GM12878 (cell line): ENCODE results near the gene RNF38. TPM values are rescaled to one million over a fixed set of nuclear protein-coding genes. Genes with fewer than 3 reads are reported as not detected.
A peak's percentile ranks its signal among the peaks of the same experiment; 100 is the strongest.

ENCODE experiments used
- ATAC-seq: fragments of 200-7000 bp; cut with Tn5 transposase; 3 replicates; pipeline ENCODE4 v1.9.1; 2020; ENCODE audit warnings: mild to moderate bottlenecking, moderate library complexity
- Bru-seq: library from RNA; stranded (reverse); fragments of 400-500 nt; gene quantifications from one replicate; lab custom pipeline; 2021; lab: Mats Ljungman, UMichigan
- BruChase-seq, 2 experiments: library from RNA; stranded (reverse); fragments of 400-500 nt; gene quantifications; one replicate each; lab custom pipeline; 2021; lab: Mats Ljungman, UMichigan
- BruUV-seq: library from RNA; stranded (reverse); fragments of 400-500 nt; replicated peaks from 2 replicates; lab custom pipeline; 2021; lab: Mats Ljungman, UMichigan
- CTCF ChIA-PET: fragments of 300-600 bp; sonication (Branson Sonifier 250); formaldehyde crosslinking; extraction: SDS; loops from one replicate; lab custom pipeline; 2021; ENCODE audit warnings: inconsistent platforms; lab: Yijun Ruan, JAX
- POLR2A ChIA-PET: fragments of 350-600 bp; formaldehyde crosslinking; extraction: SDS; loops from one replicate; lab custom pipeline; 2021; ENCODE audit warnings: inconsistent platforms; lab: Charles Lee
- RAD21 ChIA-PET: fragments of 300-600 bp; sonication (Branson Sonifier 250); formaldehyde crosslinking; loops from one replicate; lab custom pipeline; 2023; ENCODE audit warnings: antibody characterized with exemption; ENCODE audit not compliant: unreplicated experiment; lab: Charles Lee
- SMC1A ChIA-PET: fragments of 300-600 bp; sonication (Branson Sonifier 250); formaldehyde crosslinking; loops from one replicate; lab custom pipeline; 2023; ENCODE audit not compliant: unreplicated experiment, uncharacterized antibody; lab: Charles Lee
- DNase-seq: peaks from one replicate; pipeline ENCODE4 v3.0.0-alpha.2; 2011; ENCODE audit warnings: low read depth, low spot score
- FAIRE-seq: peaks from 3 replicates; lab custom pipeline; 2011; peaks lifted over from hg19 to GRCh38; lab: Jason Lieb, UNC
- H2AFZ ChIP-seq: 2 replicates; pipeline ENCODE4 v1.6.0; 2011; ENCODE audit warnings: low read depth, low read length, control low read depth; ENCODE audit not compliant: control insufficient read depth
- H3K27ac ChIP-seq: 2 replicates; pipeline ENCODE4 v1.5.1; 2011; ENCODE audit warnings: control low read depth; ENCODE audit not compliant: control insufficient read depth, insufficient read depth
- H3K27me3 ChIP-seq, 2 experiments: replicated peaks in 1 of 2; 2 replicates each; pipeline versions ENCODE4 v1.6.0 to v1.6.1; 2011; ENCODE audit warnings: low read length in 1 of 2; ENCODE audit not compliant: control insufficient read depth in 2 of 2, insufficient read depth in 2 of 2
- H3K36me3 ChIP-seq, 2 experiments: 2 replicates each; pipeline ENCODE4 v1.5.1; 2011; ENCODE audit warnings: low read length in 1 of 2; ENCODE audit not compliant: control insufficient read depth in 2 of 2, insufficient read depth in 2 of 2
- H3K4me1 ChIP-seq: 2 replicates; pipeline ENCODE4 v1.6.1; 2011; ENCODE audit warnings: mild to moderate bottlenecking, low read length, moderate library complexity, mixed read lengths; ENCODE audit not compliant: control insufficient read depth, insufficient read depth
- H3K4me2 ChIP-seq: 2 replicates; pipeline ENCODE4 v1.6.0; 2011; ENCODE audit warnings: control low read depth; ENCODE audit not compliant: control insufficient read depth, insufficient read depth
- H3K4me3 ChIP-seq: fragments of 200-600 bp; sonication (generic); 2 replicates; pipeline ENCODE4 v1.5.1; 2016
- H3K79me2 ChIP-seq: 2 replicates; pipeline ENCODE4 v1.6.0; 2011; ENCODE audit warnings: low read length; ENCODE audit not compliant: control insufficient read depth, insufficient read depth
- H3K9ac ChIP-seq: 2 replicates; pipeline ENCODE4 v1.8.0; 2011; ENCODE audit warnings: low read length, control low read depth, mixed read lengths; ENCODE audit not compliant: control insufficient read depth, insufficient read depth
- H3K9me3 ChIP-seq: replicated peaks from 3 replicates; pipeline ENCODE4 v1.5.1; 2011; ENCODE audit warnings: mild to moderate bottlenecking, low read length; ENCODE audit not compliant: control insufficient read depth, insufficient read depth
- H4K20me1 ChIP-seq: 2 replicates; pipeline ENCODE4 v1.6.0; 2011; ENCODE audit not compliant: control insufficient read depth, insufficient read depth
- HDAC6 ChIP-seq: fragments of 200-600 bp; sonication (generic); IDR thresholded peaks from one replicate; pipeline ENCODE4 v1.8.0; 2017; ENCODE audit warnings: antibody characterized with exemption; ENCODE audit not compliant: unreplicated experiment
- POLR2AphosphoS5 ChIP-seq: IDR thresholded peaks from 2 replicates; pipeline ENCODE4 v1.6.1; 2011; ENCODE audit warnings: mild to moderate bottlenecking, low read length, inconsistent platforms
- RAD21 ChIP-seq: IDR thresholded peaks from 2 replicates; pipeline ENCODE4 v1.6.1; 2011; ENCODE audit warnings: mild to moderate bottlenecking, low read depth, low read length, moderate library complexity; ENCODE audit not compliant: insufficient read depth
- RELA ChIP-seq: fragments of 450-650 bp; IDR thresholded peaks from 2 replicates; pipeline ENCODE4 v1.8.0; 2014; ENCODE audit warnings: borderline replicate concordance; ENCODE audit not compliant: partially characterized antibody
- STAT3 ChIP-seq: IDR thresholded peaks from 2 replicates; pipeline ENCODE4 v1.6.1; 2011; ENCODE audit warnings: low read depth, low read length, improper control_type of control experiment
- WGBS: methylation state at CpG from one replicate; pipeline ENCODE4 v1.1.6; 2016; ENCODE audit warnings: low lambda C conversion rate; ENCODE audit not compliant: insufficient replicate concordance, insufficient coverage; ENCODE audit errors: missing lambda C conversion rate; 5-methylcytosine and 5-hydroxymethylcytosine counted together
- in situ Hi-C: fragments of 300-500 bp; cut with MboI; formaldehyde crosslinking; loops from 9 replicates; pipeline ENCODE4 v1.14.3; 2018; ENCODE audit warnings: mixed read lengths
- intact Hi-C: fragments of 100-400 bp; cut with micrococcal nuclease; formaldehyde crosslinking; loops from one replicate; pipeline ENCODE4 v1.14.2; 2022; ENCODE audit not compliant: unreplicated experiment
- long read RNA-seq, 2 experiments: library from polyadenylated mRNA; unstranded; transcript quantifications; one replicate each; pipeline ENCODE4 v2.0.0, GENCODE V29; 2019 to 2020
- polyA minus RNA-seq, 3 experiments: library from RNA; depleted of rRNA, polyadenylated mRNA; stranded (reverse); fragments of >200 nt; gene quantifications; 2 replicates each; pipeline ENCODE4 v1.2.3, GENCODE V29; 2011
- polyA plus RNA-seq, 11 experiments: library from polyadenylated mRNA; depleted of rRNA in 4 of 11; unstranded in 6 of 11; stranded (reverse) in 5 of 11; fragments of >200 nt; fragmentation: Nextera tagmentation in 4 of 11; fragmentation: Illumina TruSeq in 1 of 11; extraction: Ambion mirVana in 4 of 11; extraction: Trizol in 1 of 11; gene quantifications; 1 replicate in 1 of 11; 2 replicates in 10 of 11; pipeline versions ENCODE4 v1.2.1 to v1.2.3, GENCODE V29; 2011 to 2016; ENCODE audit warnings: inconsistent platforms in 2 of 11, missing spikeins in 2 of 11, low read depth in 1 of 11
- total RNA-seq, 4 experiments: library from RNA; depleted of rRNA in 3 of 4; stranded (reverse); fragments of >200 nt in 3 of 4; fragmentation: Illumina TruSeq in 1 of 4; extraction: Trizol in 1 of 4; gene quantifications; 2 replicates each; pipeline versions ENCODE4 v1.2.1 to v1.2.3, GENCODE V29; 2013 to 2021
- TF ChIP-seq, protein P1 (sequence below): fragments of 450-650 bp; IDR thresholded peaks from 2 replicates; pipeline ENCODE4 v1.6.1; 2017; ENCODE audit warnings: mild to moderate bottlenecking, moderate library complexity
- TF ChIP-seq, protein P2 (sequence below): fragments of 450-650 bp; IDR thresholded peaks from 2 replicates; pipeline ENCODE4 v1.6.1; 2016; ENCODE audit warnings: mild to moderate bottlenecking
- TF ChIP-seq, protein P3 (sequence below): fragments of 450-650 bp; IDR thresholded peaks from 2 replicates; pipeline ENCODE4 v1.6.1; 2016; ENCODE audit warnings: mild to moderate bottlenecking, moderate library complexity, borderline replicate concordance

RNF38 gene
- 36.3 and 41.7 TPM in 2 replicates for total RNA-seq (2013; cell fraction: nucleolus; rRNA removed)
- total RNA-seq (2014; rRNA removed) (10.4 and 13.3 TPM in 2 replicates), total RNA-seq (2014; rRNA removed; fragmentation: Illumina TruSeq; extraction: Trizol) (16.4 and 16.7 TPM in 2 replicates), total RNA-seq (2021) (31.3 and 34.7 TPM in 2 replicates), polyA plus RNA-seq (2011; rRNA removed) (24.7 and 32.0 TPM in 2 replicates), polyA plus RNA-seq (2014; fragmentation: Illumina TruSeq; extraction: Trizol) (24.0 and 29.1 TPM in 2 replicates), polyA plus RNA-seq (2014; fragmentation: Nextera tagmentation; extraction: Ambion mirVana) (1 to 10 TPM; 5.1 to 7.3 TPM), polyA plus RNA-seq (2014; rRNA removed) (13.7 and 15.6 TPM in 2 replicates), polyA plus RNA-seq (2016; fragmentation: Nextera tagmentation; extraction: Ambion mirVana) (10 to 100 TPM; 11.4 to 11.7 TPM), polyA minus RNA-seq (2011; rRNA and poly(A)+ RNA removed) (58.2 and 99.3 TPM in 2 replicates), Bru-seq, nascent RNA (percentile 88 among the genes with signal in this experiment), BruChase-seq, experiment 1, labeled RNA remaining after a 6-hour chase (percentile 84 among the genes with signal in this experiment), BruChase-seq, experiment 2, labeled RNA remaining after a 2-hour chase (percentile 88 among the genes with signal in this experiment)
- 10.2 TPM for polyA plus RNA-seq (2011; ENCODE audit: low read depth)
- 27.9 and 28.9 TPM in 2 replicates for polyA plus RNA-seq (2011; cell fraction: cytosol; rRNA removed)
- polyA plus RNA-seq (2011; cell fraction: nucleus; rRNA removed), result 25.6 and 30.9 TPM in 2 replicates
- polyA plus RNA-seq (2012), result 14.4 and 16.1 TPM in 2 replicates
- polyA minus RNA-seq (2011; cell fraction: cytosol; rRNA and poly(A)+ RNA removed), result 15.2 and 16.6 TPM in 2 replicates
- polyA minus RNA-seq (2011; cell fraction: nucleus; rRNA and poly(A)+ RNA removed), result 15.1 and 29.4 TPM in 2 replicates
- long read RNA-seq, experiment 1, result 0 reads
- long read RNA-seq, experiment 2, partial matches to known transcripts, result 1 of 8 reads
- long read RNA-seq, experiment 2, other reads (novel, unspliced or antisense), result 7 of 8 reads

DNA sequence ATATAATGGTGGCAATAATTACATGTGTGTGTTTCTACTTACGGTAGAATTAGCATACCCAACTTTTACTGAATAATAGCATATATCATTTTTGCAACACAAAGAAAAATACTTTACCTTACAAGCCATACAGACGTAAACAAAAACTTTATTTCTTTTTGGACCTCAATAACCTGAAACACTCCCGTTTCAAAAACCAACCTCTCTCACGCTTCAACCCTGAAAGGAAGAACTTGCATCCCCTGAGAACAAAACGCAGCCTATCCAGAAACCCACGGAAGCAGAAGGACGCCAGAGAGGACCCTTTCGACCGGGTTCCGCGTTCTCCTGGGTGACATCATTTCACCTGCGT, at the start of gene RNF38:
RNF38 (minus strand) TSS at position 290 of the 352 bp plus-strand sequence; CDS start at position 129, 161 bp downstream.
- Histone ChIP-seq H3K36me3 (no peaks in the 10 kb centered on the region; a peak in 2 of 4 replicates), H3K4me1 (peaks cover 13% of the 10 kb centered on the region), H2AFZ (peak within 1 kb of the TSS; percentile 76), H3K4me2 (peak within 1 kb of the TSS; percentile 69), H3K4me3 (peak within 1 kb of the TSS; percentile 76), H3K9ac (peak within 1 kb of the TSS; percentile 89), H3K27ac (peak within 1 kb of the TSS; percentile 89), H3K79me2 (peaks cover 53% of the 10 kb centered on the region), H3K27me3 (no peaks in the 10 kb centered on the region), H3K9me3 (peaks cover 3% of the 10 kb centered on the region; the same call in 1 of the 3 replicates), H4K20me1 (no peaks in the 10 kb centered on the region)
- intact Hi-C loops, result no loop called here
- ChIA-PET POLR2A (interaction anchor here (0.7 kb wide), 2 partner anchors 85 to 154 kb away, joined by 3 read pairs; no protein-coding TSS in a partner anchor), RAD21 (interaction anchor here (0.9 to 1.2 kb wide), 3 partner anchors 30 to 210 kb away, joined by 3 read pairs; no protein-coding TSS in a partner anchor), SMC1A (interaction anchor here (0.7 to 1.3 kb wide), 3 partner anchors 11 to 199 kb away, joined by 3 to 4 read pairs (median 3); no protein-coding TSS in a partner anchor), CTCF (interaction anchor here (2.5 to 11.3 kb wide), 2 partner anchors 50 to 157 kb away, joined by 7 to 421 read pairs; no protein-coding TSS in a partner anchor)
- BruUV-seq, result no TSS peak
- DNase-seq, result peak; percentile 13
- ATAC-seq, result no peak
- 0% methylated on average over 12 of the region's 12 CpGs for WGBS
- in situ Hi-C loops, result loop anchor here (25.0 kb wide), 1 partner anchor 337 kb away; no protein-coding TSS in a partner anchor
- peak; percentile 80 for FAIRE-seq
- TF ChIP-seq, protein P1, sequence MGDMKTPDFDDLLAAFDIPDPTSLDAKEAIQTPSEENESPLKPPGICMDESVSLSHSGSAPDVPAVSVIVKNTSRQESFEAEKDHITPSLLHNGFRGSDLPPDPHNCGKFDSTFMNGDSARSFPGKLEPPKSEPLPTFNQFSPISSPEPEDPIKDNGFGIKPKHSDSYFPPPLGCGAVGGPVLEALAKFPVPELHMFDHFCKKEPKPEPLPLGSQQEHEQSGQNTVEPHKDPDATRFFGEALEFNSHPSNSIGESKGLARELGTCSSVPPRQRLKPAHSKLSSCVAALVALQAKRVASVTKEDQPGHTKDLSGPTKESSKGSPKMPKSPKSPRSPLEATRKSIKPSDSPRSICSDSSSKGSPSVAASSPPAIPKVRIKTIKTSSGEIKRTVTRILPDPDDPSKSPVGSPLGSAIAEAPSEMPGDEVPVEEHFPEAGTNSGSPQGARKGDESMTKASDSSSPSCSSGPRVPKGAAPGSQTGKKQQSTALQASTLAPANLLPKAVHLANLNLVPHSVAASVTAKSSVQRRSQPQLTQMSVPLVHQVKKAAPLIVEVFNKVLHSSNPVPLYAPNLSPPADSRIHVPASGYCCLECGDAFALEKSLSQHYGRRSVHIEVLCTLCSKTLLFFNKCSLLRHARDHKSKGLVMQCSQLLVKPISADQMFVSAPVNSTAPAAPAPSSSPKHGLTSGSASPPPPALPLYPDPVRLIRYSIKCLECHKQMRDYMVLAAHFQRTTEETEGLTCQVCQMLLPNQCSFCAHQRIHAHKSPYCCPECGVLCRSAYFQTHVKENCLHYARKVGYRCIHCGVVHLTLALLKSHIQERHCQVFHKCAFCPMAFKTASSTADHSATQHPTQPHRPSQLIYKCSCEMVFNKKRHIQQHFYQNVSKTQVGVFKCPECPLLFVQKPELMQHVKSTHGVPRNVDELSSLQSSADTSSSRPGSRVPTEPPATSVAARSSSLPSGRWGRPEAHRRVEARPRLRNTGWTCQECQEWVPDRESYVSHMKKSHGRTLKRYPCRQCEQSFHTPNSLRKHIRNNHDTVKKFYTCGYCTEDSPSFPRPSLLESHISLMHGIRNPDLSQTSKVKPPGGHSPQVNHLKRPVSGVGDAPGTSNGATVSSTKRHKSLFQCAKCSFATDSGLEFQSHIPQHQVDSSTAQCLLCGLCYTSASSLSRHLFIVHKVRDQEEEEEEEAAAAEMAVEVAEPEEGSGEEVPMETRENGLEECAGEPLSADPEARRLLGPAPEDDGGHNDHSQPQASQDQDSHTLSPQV, result no peak
- TF ChIP-seq RAD21 (no peak), HDAC6 (no peak), POLR2AphosphoS5 (peak; percentile 77), RELA (no peak), STAT3 (no peak)
- TF ChIP-seq, protein P2, sequence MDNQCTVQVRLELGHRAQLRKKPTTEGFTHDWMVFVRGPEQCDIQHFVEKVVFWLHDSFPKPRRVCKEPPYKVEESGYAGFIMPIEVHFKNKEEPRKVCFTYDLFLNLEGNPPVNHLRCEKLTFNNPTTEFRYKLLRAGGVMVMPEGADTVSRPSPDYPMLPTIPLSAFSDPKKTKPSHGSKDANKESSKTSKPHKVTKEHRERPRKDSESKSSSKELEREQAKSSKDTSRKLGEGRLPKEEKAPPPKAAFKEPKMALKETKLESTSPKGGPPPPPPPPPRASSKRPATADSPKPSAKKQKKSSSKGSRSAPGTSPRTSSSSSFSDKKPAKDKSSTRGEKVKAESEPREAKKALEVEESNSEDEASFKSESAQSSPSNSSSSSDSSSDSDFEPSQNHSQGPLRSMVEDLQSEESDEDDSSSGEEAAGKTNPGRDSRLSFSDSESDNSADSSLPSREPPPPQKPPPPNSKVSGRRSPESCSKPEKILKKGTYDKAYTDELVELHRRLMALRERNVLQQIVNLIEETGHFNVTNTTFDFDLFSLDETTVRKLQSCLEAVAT, result 0 out of 2 replicates have a peak, but pooled peaks have one; percentile 18
- TF ChIP-seq, protein P3, sequence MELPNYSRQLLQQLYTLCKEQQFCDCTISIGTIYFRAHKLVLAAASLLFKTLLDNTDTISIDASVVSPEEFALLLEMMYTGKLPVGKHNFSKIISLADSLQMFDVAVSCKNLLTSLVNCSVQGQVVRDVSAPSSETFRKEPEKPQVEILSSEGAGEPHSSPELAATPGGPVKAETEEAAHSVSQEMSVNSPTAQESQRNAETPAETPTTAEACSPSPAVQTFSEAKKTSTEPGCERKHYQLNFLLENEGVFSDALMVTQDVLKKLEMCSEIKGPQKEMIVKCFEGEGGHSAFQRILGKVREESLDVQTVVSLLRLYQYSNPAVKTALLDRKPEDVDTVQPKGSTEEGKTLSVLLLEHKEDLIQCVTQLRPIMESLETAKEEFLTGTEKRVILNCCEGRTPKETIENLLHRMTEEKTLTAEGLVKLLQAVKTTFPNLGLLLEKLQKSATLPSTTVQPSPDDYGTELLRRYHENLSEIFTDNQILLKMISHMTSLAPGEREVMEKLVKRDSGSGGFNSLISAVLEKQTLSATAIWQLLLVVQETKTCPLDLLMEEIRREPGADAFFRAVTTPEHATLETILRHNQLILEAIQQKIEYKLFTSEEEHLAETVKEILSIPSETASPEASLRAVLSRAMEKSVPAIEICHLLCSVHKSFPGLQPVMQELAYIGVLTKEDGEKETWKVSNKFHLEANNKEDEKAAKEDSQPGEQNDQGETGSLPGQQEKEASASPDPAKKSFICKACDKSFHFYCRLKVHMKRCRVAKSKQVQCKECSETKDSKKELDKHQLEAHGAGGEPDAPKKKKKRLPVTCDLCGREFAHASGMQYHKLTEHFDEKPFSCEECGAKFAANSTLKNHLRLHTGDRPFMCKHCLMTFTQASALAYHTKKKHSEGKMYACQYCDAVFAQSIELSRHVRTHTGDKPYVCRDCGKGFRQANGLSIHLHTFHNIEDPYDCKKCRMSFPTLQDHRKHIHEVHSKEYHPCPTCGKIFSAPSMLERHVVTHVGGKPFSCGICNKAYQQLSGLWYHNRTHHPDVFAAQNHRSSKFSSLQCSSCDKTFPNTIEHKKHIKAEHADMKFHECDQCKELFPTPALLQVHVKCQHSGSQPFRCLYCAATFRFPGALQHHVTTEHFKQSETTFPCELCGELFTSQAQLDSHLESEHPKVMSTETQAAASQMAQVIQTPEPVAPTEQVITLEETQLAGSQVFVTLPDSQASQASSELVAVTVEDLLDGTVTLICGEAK, result peak; percentile 66; the same call in 1 of the 2 replicates
